GM12878 (cell line): Measurements from ENCODE around the gene RGS16. TPM values are rescaled to one million over a fixed set of nuclear protein-coding genes. Genes with fewer than 3 reads are reported as not detected.

Experiments
- ATAC-seq: fragments of 200-7000 bp; cut with Tn5 transposase; 3 replicates; pipeline ENCODE4 v1.9.1; 2020; ENCODE audit warnings: mild to moderate bottlenecking, moderate library complexity
- BruUV-seq: library from RNA; stranded (reverse); fragments of 400-500 nt; replicated peaks from 2 replicates; lab custom pipeline; 2021; lab: Mats Ljungman, UMichigan
- CTCF ChIA-PET: fragments of 300-600 bp; sonication (Branson Sonifier 250); formaldehyde crosslinking; extraction: SDS; loops from one replicate; lab custom pipeline; 2021; ENCODE audit warnings: inconsistent platforms; lab: Yijun Ruan, JAX
- POLR2A ChIA-PET: fragments of 350-600 bp; formaldehyde crosslinking; extraction: SDS; loops from one replicate; lab custom pipeline; 2021; ENCODE audit warnings: inconsistent platforms; lab: Charles Lee
- RAD21 ChIA-PET: fragments of 300-600 bp; sonication (Branson Sonifier 250); formaldehyde crosslinking; loops from one replicate; lab custom pipeline; 2023; ENCODE audit warnings: antibody characterized with exemption; ENCODE audit not compliant: unreplicated experiment; lab: Charles Lee
- SMC1A ChIA-PET: fragments of 300-600 bp; sonication (Branson Sonifier 250); formaldehyde crosslinking; loops from one replicate; lab custom pipeline; 2023; ENCODE audit not compliant: unreplicated experiment, uncharacterized antibody; lab: Charles Lee
- DNase-seq: peaks from one replicate; pipeline ENCODE4 v3.0.0-alpha.2; 2011; ENCODE audit warnings: low read depth, low spot score
- FAIRE-seq: peaks from 3 replicates; lab custom pipeline; 2011; peaks lifted over from hg19 to GRCh38; lab: Jason Lieb, UNC
- H2AFZ ChIP-seq: 2 replicates; pipeline ENCODE4 v1.6.0; 2011; ENCODE audit warnings: low read depth, low read length, control low read depth; ENCODE audit not compliant: control insufficient read depth
- H3K27ac ChIP-seq: 2 replicates; pipeline ENCODE4 v1.5.1; 2011; ENCODE audit warnings: control low read depth; ENCODE audit not compliant: control insufficient read depth, insufficient read depth
- H3K27me3 ChIP-seq, 2 experiments: replicated peaks in 1 of 2; 2 replicates each; pipeline versions ENCODE4 v1.6.0 to v1.6.1; 2011; ENCODE audit warnings: low read length in 1 of 2; ENCODE audit not compliant: control insufficient read depth in 2 of 2, insufficient read depth in 2 of 2
- H3K36me3 ChIP-seq, 2 experiments: 2 replicates each; pipeline ENCODE4 v1.5.1; 2011; ENCODE audit warnings: low read length in 1 of 2; ENCODE audit not compliant: control insufficient read depth in 2 of 2, insufficient read depth in 2 of 2
- H3K4me1 ChIP-seq: 2 replicates; pipeline ENCODE4 v1.6.1; 2011; ENCODE audit warnings: mild to moderate bottlenecking, low read length, moderate library complexity, mixed read lengths; ENCODE audit not compliant: control insufficient read depth, insufficient read depth
- H3K4me2 ChIP-seq: 2 replicates; pipeline ENCODE4 v1.6.0; 2011; ENCODE audit warnings: control low read depth; ENCODE audit not compliant: control insufficient read depth, insufficient read depth
- H3K4me3 ChIP-seq: fragments of 200-600 bp; sonication (generic); 2 replicates; pipeline ENCODE4 v1.5.1; 2016
- H3K79me2 ChIP-seq: 2 replicates; pipeline ENCODE4 v1.6.0; 2011; ENCODE audit warnings: low read length; ENCODE audit not compliant: control insufficient read depth, insufficient read depth
- H3K9ac ChIP-seq: 2 replicates; pipeline ENCODE4 v1.8.0; 2011; ENCODE audit warnings: low read length, control low read depth, mixed read lengths; ENCODE audit not compliant: control insufficient read depth, insufficient read depth
- H3K9me3 ChIP-seq: replicated peaks from 3 replicates; pipeline ENCODE4 v1.5.1; 2011; ENCODE audit warnings: mild to moderate bottlenecking, low read length; ENCODE audit not compliant: control insufficient read depth, insufficient read depth
- H4K20me1 ChIP-seq: 2 replicates; pipeline ENCODE4 v1.6.0; 2011; ENCODE audit not compliant: control insufficient read depth, insufficient read depth
- CHD4 ChIP-seq: fragments of 200-600 bp; sonication (generic); IDR thresholded peaks from 2 replicates; pipeline ENCODE4 v1.6.1; 2016; ENCODE audit warnings: mild to moderate bottlenecking
- DPF2 ChIP-seq: fragments of 450-650 bp; IDR thresholded peaks from 2 replicates; pipeline ENCODE4 v1.6.1; 2017; ENCODE audit warnings: mild to moderate bottlenecking
- IRF4 ChIP-seq: IDR thresholded peaks from 2 replicates; pipeline ENCODE4 v1.6.1; 2011; ENCODE audit warnings: low read depth, low read length
- IRF5 ChIP-seq: fragments of 450-650 bp; IDR thresholded peaks from 2 replicates; pipeline ENCODE4 v1.6.1; 2017; ENCODE audit warnings: borderline replicate concordance
- KAT2A ChIP-seq: conservative IDR thresholded peaks from 2 replicates; pipeline ENCODE4 v1.6.1; 2011; ENCODE audit warnings: low read depth, low read length; ENCODE audit not compliant: control insufficient read depth
- KDM1A ChIP-seq: fragments of 200-600 bp; sonication (generic); IDR thresholded peaks from 2 replicates; pipeline ENCODE4 v1.6.1; 2016; ENCODE audit warnings: borderline replicate concordance
- SP1 ChIP-seq: IDR thresholded peaks from one replicate; pipeline ENCODE4 v1.6.1; 2011; ENCODE audit warnings: low read depth, low read length
- SREBF1 ChIP-seq: IDR thresholded peaks from 2 replicates; pipeline ENCODE4 v1.6.1; 2012; ENCODE audit warnings: mild to moderate bottlenecking, low read length
- STAT1 ChIP-seq: fragments of 450-650 bp; conservative IDR thresholded peaks from 2 replicates; pipeline ENCODE4 v1.6.1; 2014; ENCODE audit warnings: antibody characterized with exemption, mild to moderate bottlenecking
- ZBED1 ChIP-seq: IDR thresholded peaks from 2 replicates; pipeline ENCODE4 v1.6.1; 2016; ENCODE audit warnings: borderline replicate concordance
- WGBS: methylation state at CpG from one replicate; pipeline ENCODE4 v1.1.6; 2016; ENCODE audit warnings: low lambda C conversion rate; ENCODE audit not compliant: insufficient replicate concordance, insufficient coverage; ENCODE audit errors: missing lambda C conversion rate; 5-methylcytosine and 5-hydroxymethylcytosine counted together
- in situ Hi-C: fragments of 300-500 bp; cut with MboI; formaldehyde crosslinking; loops from 9 replicates; pipeline ENCODE4 v1.14.3; 2018; ENCODE audit warnings: mixed read lengths
- intact Hi-C: fragments of 100-400 bp; cut with micrococcal nuclease; formaldehyde crosslinking; loops from one replicate; pipeline ENCODE4 v1.14.2; 2022; ENCODE audit not compliant: unreplicated experiment
- polyA plus RNA-seq, 11 experiments: library from polyadenylated mRNA; depleted of rRNA in 4 of 11; unstranded in 6 of 11; stranded (reverse) in 5 of 11; fragments of >200 nt; fragmentation: Nextera tagmentation in 4 of 11; fragmentation: Illumina TruSeq in 1 of 11; extraction: Ambion mirVana in 4 of 11; extraction: Trizol in 1 of 11; gene quantifications; 1 replicate in 1 of 11; 2 replicates in 10 of 11; pipeline versions ENCODE4 v1.2.1 to v1.2.3, GENCODE V29; 2011 to 2016; ENCODE audit warnings: inconsistent platforms in 2 of 11, missing spikeins in 2 of 11, low read depth in 1 of 11
- total RNA-seq, 4 experiments: library from RNA; depleted of rRNA in 3 of 4; stranded (reverse); fragments of >200 nt in 3 of 4; fragmentation: Illumina TruSeq in 1 of 4; extraction: Trizol in 1 of 4; gene quantifications; 2 replicates each; pipeline versions ENCODE4 v1.2.1 to v1.2.3, GENCODE V29; 2013 to 2021

RGS16 gene
- total and polyA plus RNA-seq, 10 of the 15 experiments (the other 5 are each of a cell fraction or from before 2014, with no cell fraction given), result 16.4 to 58.2 (median 44.6) TPM

- BruUV-seq, result no TSS peak
- Histone ChIP-seq H4K20me1 (no peaks in the 10 kb centered on the region), H3K4me3 (no peak overlapping the region), H2AFZ (no peak overlapping the region), H3K36me3 (no peaks in the 10 kb centered on the region), H3K27ac (no peak overlapping the region), H3K27me3 (no peaks in the 10 kb centered on the region), H3K9me3 (no peaks in the 10 kb centered on the region), H3K4me1 (peaks cover 28% of the 10 kb centered on the region; the same call in 1 of the 2 replicates), H3K9ac (no peak overlapping the region), H3K4me2 (no peak overlapping the region), H3K79me2 (no peaks in the 10 kb centered on the region)
- WGBS, result 54% methylated on average over 3 of the region's 3 CpGs
- in situ Hi-C loops, result no loop called here
- FAIRE-seq (no peak), DNase-seq (no peak), ATAC-seq (no peak)
- TF ChIP-seq ZBED1 (no peak), KDM1A (no peak), STAT1 (no peak), IRF5 (no peak), KAT2A (no peak), SREBF1 (no peak), SP1 (no peak), IRF4 (no peak), CHD4 (no peak), DPF2 (no peak)
- CTCF ChIA-PET, result interaction anchor here (1.2 to 6.9 kb wide), 5 partner anchors 14 to 138 kb away, joined by 3 to 61 read pairs (median 4); no protein-coding TSS in a partner anchor
- SMC1A ChIA-PET, result interaction anchor here (0.9 to 3.9 kb wide), 15 partner anchors 9 to 129 kb away, joined by 3 to 26 read pairs (median 4); partner anchors contain the start of gene RGS16
- RAD21 ChIA-PET, result interaction anchor here (0.8 to 1.8 kb wide), 3 partner anchors 24 to 129 kb away, joined by 3 to 6 read pairs (median 3); no protein-coding TSS in a partner anchor
- POLR2A ChIA-PET, result interaction anchor here (0.7 to 1.2 kb wide), 2 partner anchors 10 to 14 kb away, joined by 4 to 5 read pairs; no protein-coding TSS in a partner anchor
- intact Hi-C loops, result no loop called here
Observed at GRCh38 chr1:182652933-182653332, 48.7 kb upstream of the RGS16 start.
